Measurements from ENCODE around the gene RHOA.
"Not testable (repeated sequence)": the region's sequence is repeated elsewhere in the genome, so short reads cannot be mapped to it uniquely, and the experiment has no call there.

DNA sequence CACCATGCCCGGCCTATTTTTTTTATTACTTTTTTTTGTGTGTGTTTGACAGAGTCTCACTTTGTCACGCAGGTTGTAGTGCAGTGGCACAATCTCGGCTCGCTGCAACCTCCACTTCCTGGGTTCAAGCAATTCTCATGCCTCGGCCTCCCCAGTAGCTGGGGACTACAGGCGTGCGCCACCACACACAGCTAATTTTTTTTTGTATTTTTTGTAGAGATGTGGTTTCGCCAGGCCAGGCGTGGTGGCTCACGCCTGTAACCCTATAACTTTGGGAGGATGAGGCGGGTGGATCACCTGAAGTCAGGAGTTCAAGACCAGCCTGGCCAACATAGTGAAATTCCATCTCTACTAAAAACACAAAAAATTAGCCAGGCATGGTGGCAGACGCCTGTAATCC is 63.4 kb downstream of the RHOA start:
- TF ChIP-seq, protein P1, sequence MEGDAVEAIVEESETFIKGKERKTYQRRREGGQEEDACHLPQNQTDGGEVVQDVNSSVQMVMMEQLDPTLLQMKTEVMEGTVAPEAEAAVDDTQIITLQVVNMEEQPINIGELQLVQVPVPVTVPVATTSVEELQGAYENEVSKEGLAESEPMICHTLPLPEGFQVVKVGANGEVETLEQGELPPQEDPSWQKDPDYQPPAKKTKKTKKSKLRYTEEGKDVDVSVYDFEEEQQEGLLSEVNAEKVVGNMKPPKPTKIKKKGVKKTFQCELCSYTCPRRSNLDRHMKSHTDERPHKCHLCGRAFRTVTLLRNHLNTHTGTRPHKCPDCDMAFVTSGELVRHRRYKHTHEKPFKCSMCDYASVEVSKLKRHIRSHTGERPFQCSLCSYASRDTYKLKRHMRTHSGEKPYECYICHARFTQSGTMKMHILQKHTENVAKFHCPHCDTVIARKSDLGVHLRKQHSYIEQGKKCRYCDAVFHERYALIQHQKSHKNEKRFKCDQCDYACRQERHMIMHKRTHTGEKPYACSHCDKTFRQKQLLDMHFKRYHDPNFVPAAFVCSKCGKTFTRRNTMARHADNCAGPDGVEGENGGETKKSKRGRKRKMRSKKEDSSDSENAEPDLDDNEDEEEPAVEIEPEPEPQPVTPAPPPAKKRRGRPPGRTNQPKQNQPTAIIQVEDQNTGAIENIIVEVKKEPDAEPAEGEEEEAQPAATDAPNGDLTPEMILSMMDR (IDR thresholded peaks at IDR 0.05): not testable (repeated sequence)
- TF ChIP-seq POLR2A (IDR thresholded peaks at IDR 0.05): not testable (repeated sequence)
